Measurements from ENCODE around the gene OSTN. TPM values are rescaled to one million over a fixed set of nuclear protein-coding genes. Genes with fewer than 3 reads are reported as not detected.

The OSTN gene
- not detected in 2 replicates for total RNA-seq

GRCh38 chr3:191198932-191199331 is at the start of gene OSTN:
Gene OSTN, plus strand, starts transcription at chr3:191199241. Its CDS starts 13,292 bp downstream, at chr3:191212533.

Other genes with a start within 250 kb of the OSTN start
- 51.2 and 52.2 TPM in 2 replicates for gene CCDC50, start 130.2 kb downstream of the OSTN start, total RNA-seq
- not detected in 2 replicates for gene UTS2B, start 131.3 kb downstream of the OSTN start, total RNA-seq